NCI-H2196 treated with DMSO at 0.1 percent for 48 hours (cell line): ENCODE data around the gene ANTXR1.

Source experiments
- DNase-seq: peaks from one replicate; lab custom pipeline; 2025; ENCODE audit not compliant: unreplicated experiment; lab: John Stamatoyannopoulos, UW

The ANTXR1 gene

DNA sequence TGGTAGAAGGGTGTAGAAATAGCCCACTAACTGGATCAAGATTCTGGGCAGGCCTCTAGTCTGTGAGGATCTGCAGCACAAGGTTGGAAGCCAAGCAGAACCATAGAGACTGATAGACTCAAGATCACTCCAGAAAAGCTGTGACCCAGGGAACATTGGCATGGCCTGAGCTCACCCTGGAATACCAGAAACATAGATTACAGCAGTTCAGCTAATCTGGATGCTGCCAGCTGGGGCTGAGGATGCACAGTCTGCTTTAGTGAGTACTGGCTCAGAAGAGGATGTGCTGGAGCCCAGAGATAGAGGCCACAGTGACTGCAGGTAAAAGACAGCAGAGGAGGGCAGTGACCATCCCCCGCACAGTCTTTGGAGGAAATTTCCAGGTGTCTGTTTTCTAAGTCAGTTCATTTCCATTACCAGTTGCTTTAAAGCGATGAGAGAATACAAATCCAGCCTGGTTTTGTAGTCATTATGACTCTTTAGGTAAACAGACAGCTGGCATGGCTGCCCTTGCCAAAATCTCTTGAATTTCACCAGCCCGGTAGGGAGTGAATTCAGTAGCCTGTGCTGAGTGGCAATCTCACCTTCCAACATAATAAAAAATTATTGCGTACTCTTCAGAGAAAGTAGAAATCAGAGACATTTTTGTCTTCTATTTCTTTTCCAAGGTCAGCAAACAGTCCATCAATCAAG is 119.2 kb downstream of the ANTXR1 start:
- DNase-seq = no peak

DNA sequence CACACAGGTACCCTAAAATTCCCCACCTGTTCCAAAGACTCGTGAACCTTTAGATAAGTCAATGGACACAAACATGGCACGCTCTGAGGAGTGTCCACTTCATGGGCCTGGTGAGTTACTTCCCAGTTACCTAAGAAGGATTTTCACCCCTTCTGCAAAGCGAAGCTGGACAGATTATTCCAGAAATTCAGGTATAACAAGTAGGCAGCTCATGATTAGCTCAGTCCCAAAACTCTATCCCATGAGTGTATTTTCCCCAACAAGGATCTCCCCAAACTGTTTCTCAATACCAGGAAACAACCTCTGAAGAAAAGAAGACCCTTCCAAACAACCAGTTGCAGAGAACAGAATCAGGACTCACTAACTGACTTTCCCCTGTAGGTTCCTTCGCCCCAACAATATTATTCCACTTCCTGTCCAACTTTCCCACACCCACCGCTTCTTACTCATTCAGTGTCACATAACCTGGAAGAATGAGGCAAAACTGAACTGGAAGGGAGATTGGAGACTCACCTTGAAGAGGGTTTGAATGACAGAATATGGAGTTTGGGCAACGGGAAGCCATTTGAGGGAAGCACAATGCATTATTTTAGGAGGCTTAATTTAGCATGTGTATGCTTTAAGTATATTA is 120.1 kb downstream of the ANTXR1 start:
- DNase-seq = no peak

DNA sequence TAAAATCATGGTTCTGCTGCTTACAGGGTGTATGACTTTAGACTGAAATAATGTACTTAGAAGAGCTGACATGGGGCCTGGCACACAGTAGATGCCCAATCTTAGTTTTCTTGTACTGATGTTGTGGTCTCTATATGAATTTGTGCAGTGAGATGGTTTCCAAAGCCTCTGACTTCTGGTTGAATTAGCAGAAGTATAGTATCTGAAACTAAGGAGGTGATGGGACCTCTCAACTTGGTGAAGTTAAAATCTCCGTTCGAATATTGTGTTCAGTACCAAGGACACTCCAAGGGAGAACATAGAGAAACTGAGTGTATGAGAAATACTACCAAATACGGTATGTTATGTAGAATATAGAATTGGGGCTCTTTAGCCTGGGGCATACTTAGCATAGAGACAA is 120.9 kb downstream of the ANTXR1 start:
- DNase-seq = no peak

DNA sequence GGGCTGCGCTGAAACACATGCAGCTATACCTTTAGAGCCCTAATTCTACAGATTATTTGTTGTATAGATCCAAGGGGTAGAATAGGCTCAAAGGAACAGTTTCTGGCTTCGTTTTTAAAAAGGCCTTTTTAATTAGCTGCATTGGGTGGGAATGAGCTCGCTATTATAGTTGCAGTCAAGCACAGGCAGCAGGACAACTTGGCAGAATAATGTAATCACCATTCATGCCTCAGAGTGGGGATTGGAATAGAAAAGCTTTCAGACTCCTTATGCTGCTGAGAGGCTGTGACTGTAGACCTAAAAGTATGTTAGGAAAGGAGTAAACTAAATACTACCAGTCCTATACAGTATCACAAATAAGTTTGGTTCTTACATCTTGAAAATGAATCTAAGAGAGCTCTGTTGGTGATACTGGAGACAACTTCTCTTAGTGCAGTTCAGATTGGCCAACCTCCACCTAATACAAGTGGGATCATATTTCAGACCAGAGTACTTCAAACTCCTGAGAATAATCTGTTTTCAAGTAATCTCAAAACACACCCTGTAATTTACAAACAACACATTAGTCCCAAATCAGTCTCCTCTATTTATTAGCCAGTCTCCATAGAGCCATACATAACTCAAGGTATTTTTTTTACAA is 121.4 kb downstream of the ANTXR1 start:
- no peak for DNase-seq

DNA sequence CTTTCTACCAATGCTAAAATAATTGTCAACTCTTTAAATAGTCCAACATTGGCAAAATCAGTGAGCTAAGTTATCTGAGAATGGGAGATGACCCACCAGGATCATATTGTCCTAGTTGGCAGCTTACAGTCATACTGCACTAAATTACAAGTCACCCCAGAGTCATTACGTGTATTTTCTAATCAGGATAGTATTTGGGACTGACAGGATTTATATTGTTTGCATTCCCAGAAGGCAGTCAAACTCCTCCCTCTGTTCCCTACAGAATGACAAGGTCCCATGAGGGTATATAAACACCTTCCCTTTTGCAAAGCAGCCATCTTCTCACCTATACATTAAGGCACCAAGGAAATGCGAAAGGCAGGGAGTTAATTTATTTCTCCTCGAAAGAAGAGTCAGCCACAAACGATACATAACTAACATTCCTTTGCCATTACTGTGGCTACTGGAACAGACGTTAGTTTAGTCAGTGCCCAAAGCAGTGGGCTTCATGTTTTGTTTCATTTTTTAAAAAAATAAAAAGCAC is 125.3 kb downstream of the ANTXR1 start:
- no peak for DNase-seq

DNA sequence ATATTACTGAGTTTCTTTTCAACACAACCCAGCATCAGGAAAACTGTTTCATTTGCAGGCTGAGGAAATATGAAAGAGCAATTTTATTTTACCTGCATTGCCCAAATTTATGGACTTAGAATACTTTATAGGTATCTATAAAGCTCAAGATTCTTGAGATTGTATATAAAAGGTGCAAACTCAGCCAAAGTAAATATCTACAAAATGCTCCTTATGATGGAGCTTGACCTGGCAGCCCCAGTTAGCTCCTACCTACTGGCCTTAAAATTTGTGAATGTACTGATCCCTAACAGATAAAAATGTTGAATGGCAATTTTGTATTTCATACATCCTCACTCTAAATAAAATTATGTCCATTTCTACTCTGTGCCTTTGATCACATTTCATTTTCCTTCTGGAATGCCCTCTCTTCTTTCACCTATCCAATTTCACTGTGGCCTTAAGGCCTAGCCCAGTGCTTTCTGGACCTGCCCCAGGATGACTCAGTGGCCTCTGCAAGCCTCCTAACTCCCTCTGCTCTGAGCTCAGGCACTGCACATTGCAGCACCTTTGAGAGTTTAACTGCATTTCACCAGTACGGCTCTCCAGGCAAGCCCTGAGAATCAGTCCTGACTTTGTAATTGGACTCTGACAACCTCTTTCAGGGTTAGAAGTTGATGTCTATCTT is 125.9 kb downstream of the ANTXR1 start:
- DNase-seq = no peak

DNA sequence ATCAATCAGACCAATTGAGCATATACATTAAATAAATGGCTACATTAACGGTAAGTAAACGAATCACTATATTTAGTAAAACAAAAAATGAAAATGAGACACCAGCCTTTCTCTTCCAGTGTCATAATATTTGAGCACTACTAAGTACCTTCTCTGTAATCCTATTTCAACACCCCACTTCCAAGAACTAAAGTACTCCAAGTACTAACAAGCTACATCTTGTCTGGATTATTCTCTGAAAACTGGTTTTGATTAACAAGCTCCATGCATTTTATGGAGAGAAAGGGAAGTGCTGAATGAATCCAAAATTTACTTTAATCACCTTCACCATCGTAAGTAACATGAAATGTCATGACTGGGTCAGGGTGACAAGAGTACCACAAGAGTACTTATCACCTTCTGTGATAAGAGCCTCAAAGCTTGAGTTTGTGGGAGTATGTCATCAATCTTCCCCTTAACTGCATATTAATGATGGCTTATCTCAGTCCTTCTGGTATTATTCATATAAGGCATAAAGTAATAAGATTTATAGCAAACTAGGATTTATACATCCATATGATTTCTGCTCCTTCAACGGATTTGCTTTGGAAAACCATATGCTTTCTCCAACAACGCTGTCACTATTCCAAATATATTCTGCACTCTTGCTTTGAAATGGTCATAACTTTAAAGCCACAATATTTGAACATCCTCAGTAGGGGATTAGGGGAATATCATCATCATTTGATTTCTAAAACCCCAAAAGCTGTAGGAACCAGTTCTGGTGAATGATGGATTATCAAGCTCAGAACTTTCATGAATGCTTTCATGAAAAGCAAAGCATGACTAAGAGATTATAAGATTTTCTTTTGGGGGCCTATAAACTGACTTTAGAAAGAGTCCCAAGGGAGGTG is 127.0 kb downstream of the ANTXR1 start:
- DNase-seq = no peak

DNA sequence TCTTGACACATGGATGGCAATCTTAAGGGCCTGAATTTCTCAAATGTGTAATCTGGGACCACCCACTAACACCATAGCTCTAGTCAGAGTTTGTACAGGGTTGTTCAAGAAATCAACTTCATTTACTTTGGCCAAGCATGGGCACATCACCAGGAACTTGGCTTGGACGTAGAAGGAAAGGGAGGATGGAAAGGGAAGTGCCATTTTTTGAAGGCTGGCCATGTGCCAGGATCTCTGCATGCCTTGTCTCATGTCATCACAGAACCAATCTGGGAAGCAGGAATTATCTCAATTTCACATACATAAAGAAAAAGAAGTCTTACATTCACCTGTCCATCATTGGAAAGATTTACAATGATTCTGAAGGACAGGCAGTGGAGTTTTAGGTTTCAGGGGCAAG is 128.1 kb downstream of the ANTXR1 start:
- DNase-seq = no peak

DNA sequence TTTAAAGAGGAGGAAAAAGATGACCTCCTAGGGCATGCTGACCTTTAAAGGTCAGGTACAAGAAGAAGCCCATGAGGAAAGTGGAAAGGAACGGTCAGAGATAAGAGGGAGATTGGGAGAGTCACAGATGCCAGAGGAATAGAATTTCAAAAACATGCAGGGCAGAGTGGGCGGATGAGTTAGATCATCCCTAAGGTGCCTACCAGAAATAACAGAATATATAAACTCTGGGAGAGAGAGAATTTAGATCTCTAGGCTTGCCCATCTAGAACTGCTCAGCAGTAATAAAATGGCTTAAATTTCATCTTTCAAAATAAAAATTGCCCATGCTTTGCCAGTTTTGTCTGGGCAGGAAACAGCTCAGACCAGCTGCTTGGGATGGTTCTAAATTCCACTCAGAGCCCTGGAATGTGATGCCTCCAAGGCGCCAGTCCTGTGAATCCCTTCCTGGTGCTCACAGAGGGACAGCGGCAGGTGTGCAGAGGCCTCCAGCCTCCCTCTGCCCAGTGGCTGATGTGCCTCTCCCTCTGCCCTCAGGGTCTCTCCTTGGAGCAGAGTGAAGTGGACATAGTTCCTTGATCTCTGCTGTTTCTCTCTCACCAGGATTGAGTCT is 130.9 kb downstream of the ANTXR1 start:
- no peak for DNase-seq

DNA sequence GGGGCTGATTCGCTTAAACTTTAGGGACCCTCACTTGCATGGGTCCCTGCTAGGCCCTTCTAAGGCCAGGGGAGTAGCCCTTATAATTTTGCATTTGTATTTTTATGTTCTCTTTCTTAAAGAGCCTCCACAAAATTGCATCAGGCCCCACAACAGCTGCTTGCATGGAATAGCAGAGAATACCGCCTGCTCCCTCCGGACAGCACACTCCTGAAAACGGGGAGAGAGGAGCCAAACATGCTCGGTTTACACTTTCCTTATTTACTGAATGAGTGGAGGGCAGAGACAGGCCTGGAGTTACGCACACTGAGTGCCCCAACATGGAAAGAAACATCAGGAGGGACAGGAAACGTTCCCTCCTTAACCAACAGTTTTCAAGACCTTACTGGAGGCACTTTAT is 132.2 kb downstream of the ANTXR1 start:
- no peak for DNase-seq

DNA sequence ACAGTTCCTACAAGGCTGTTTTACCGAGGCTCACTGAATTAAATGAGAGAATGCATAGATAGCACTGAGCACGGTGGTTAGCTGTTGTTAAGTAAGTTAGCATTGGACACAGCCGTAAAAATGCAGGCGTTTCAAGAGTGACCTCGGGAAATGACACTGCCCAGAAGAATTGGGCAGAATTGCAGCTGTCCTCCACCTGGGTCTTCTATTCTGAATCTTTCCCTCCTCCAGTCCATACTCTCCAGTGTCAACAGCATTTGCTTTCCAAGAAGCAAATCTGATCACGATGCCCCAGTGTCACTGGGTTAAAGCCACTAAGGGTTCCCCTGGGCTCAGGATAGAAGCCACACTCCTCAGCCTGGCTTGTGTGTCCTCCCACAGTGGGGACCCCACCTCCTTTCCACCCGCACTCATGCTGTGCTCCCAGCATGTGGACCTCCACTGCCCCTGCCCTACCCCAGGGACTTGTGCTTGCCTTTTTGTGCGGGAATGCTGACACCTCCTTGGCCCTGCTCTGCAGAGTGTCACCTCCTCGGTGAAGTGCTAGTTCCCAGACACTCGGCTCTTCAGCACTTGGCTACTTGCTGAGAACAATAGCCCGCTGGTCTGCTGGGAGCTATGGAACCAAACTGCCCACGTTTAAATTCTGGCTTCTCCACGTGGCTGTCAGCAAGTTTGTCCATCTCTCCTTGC is 135.0 kb downstream of the ANTXR1 start:
- no peak for DNase-seq

DNA sequence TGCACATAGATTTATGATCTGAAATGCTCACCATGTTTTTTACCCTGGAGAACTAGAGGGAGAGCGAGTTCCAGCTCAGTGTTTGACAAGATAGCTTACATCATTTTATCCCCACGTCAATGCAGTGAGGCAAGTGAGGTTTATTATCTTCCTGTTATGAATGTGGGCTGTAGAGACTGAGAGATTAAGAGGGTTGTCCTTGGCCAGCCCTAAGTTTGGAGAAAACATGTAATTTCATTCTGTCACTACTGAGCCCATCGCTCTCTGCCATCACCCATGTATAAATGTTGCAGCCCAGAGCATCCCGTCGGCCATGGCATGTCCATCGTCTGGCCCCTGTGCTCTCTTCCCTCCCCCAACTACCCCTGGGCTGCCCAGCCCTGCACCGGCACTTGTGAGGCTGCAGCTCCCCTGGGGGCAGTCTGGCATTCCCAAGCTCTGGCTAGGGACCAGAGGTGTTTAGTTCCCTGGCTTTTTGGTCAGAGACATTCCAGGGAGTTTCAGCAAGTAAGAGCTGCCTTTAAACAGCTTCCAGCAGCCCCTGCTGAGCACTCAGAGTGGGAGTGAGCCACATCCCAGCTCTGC is 136.7 kb downstream of the ANTXR1 start:
- no peak for DNase-seq

DNA sequence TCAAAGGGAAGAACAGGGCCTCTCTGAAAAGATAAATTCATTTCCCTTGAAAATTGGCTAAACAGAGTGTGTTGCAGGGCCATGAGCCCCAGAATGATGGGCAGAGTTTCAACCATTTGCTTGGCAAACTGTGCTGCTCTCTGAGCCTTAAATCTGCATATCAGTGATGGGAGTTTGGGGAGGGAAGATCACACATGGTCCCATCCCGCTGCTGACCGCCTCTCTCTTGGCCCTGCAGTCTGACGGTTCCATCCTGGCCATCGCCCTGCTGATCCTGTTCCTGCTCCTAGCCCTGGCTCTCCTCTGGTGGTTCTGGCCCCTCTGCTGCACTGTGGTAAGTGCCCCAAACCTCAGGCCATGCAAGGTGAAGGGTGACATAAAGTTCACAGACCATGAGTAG is 139.0 kb downstream of the ANTXR1 start:
- no peak for DNase-seq

DNA sequence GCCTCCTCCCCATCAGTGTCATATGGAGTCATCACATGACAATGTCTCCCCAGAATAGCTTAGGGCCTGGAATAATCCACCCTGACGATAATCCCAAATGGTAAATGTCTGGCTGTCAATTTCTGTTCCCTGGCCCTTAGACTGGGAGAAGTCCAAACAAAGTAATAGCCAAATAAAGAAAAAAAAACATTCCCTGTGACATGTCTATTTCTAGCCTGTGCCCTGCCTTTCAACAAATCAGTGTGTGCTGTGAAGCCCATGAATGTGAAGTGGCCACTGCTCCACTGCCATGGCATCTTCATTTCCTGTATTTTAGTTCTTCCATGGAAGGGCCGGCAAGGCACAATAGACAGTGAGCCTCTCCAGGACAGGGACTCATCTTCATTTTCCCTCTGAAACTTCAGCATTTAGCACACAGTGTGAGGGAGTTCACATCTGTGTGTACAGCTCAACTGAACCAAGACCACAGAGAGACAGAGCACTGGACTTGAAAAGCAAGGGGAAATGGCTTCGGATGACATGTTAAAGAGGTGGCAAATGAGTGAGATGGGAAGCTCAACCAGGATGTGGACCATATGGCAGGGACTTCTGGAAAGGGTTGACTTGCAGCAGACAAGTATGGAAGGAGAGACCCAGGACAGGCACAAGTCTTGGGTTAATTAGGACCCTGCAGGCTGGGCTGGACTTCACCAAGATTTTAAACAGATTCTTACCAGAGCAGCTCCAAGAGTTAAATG is 140.0 kb downstream of the ANTXR1 start:
- DNase-seq = no peak

DNA sequence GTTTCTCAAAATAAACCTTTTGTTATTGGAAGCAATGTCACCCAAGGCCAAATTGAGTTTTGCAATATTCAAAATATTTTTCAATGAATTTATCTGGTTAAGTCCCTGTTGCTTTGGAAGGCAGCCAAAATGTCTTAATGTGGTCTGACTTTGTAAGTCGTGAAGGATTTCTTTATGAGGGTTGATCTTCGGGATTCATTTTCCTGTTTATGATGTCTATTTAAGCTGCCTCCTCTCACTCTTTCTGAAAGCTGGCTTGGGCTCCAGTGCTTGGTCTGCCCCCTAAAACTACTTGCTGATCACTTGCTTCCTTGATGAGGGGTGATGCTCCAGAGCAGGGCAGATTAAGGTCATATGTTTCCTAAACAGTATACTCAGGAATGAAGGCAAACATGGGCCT is 141.1 kb downstream of the ANTXR1 start:
- DNase-seq = no peak

DNA sequence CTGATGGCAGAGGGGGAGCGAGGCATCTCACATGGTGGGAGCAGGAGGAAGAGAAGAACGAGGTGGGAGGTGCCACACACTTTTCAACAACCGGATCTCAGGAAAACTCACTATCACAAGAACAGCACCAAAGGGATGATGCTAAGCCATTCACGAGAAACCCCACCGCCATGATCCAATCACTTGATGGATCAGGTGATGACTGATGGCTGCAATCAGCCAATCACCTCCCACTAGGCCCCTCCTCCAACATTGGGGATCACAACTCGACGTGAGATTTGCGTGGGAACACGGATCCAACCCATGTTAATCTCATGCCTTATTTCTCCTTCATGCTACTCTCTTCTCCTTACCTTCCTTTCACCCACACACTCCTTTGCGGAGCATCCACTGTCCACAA is 143.6 kb downstream of the ANTXR1 start:
- DNase-seq = no peak

DNA sequence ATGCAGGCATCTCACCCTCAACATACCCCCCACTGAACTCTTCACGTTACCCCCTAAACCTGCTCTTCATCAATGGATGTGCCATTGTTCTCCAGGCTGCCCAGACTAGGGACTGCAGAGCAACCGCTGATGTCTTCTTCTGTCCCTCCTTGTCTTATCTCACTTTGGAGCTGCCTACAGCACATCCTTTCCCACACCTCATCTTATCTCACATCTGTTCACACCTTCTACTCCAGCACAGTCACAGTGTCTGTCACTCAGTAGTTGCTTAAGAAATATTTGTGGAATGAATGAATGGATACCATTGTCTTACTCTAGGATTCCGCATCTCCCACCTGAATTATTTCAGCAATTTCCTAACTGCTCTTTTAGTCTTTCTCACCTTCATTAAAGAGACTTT is 144.5 kb downstream of the ANTXR1 start:
- DNase-seq = no peak

DNA sequence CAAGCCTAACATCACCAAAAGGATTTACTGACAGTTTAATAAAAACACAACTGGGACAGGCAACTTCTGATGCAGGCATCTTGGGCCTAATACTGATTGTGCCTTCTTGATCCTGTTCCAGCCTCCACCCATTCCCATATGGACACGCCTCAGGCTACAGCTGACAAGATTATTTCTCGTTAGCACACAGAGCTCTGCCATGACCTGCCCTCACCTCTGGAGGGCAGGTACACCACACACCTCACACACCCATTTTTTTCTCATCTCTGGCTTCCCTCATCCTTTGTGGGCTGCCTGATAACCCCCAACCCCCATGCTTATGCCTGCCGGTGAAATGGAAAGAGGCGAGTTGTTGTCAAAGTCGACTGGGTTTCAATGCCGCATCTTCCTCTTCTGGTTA is 147.0 kb downstream of the ANTXR1 start:
- no peak for DNase-seq

DNA sequence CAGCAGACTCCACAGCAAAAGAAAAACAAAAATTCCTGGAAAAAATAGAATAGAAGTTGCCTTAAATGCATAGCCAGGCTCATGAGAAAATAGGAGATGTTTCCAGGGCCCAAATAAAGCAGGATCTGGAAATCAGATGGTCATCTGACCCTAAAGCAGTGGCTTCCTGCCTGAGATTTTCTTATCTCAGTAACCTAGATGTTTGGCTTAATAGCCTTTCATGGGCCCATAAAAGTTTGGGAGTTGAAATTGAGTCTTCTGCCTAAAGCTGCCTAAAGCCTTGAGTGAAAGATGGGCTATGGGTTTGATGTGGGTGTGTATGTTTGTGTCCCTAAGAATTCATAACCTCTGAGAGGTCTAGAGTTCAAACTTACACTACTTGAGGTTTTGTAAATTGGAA is 149.1 kb downstream of the ANTXR1 start:
- DNase-seq = no peak
